Astrocyte (in vitro differentiated cells and primary cell): ENCODE results near the gene CHFR. TPM values are rescaled to one million over a fixed set of nuclear protein-coding genes. Genes with fewer than 3 reads are reported as not detected.

Source experiments
- DNase-seq: peaks from one replicate; pipeline ENCODE4 v3.0.0-alpha.2; 2010; ENCODE audit warnings: low read depth
- FAIRE-seq: peaks from 2 replicates; lab custom pipeline; 2011; peaks lifted over from hg19 to GRCh38; lab: Jason Lieb, UNC
- H2AFZ ChIP-seq: 2 replicates; pipeline ENCODE4 v1.6.0; 2012; ENCODE audit warnings: low read depth, low read length, inconsistent platforms
- H3K27ac ChIP-seq: 2 replicates; pipeline ENCODE4 v1.5.1; 2011; ENCODE audit warnings: low read depth, low read length, inconsistent platforms
- H3K27me3 ChIP-seq: 2 replicates; pipeline ENCODE4 v1.6.0; 2011; ENCODE audit warnings: low read length, inconsistent platforms; ENCODE audit not compliant: insufficient read depth
- H3K36me3 ChIP-seq: 2 replicates; pipeline ENCODE4 v1.5.1; 2011; ENCODE audit warnings: low read length, inconsistent platforms; ENCODE audit not compliant: insufficient read depth
- H3K4me1 ChIP-seq: 2 replicates; pipeline ENCODE4 v1.5.1; 2011; ENCODE audit warnings: low read length, inconsistent platforms; ENCODE audit not compliant: insufficient read depth
- H3K4me2 ChIP-seq: 2 replicates; pipeline ENCODE4 v1.6.0; 2012; ENCODE audit warnings: low read length, inconsistent platforms
- H3K4me3 ChIP-seq: 2 replicates; pipeline ENCODE4 v1.5.1; 2011; ENCODE audit warnings: low read depth, mild to moderate bottlenecking, low read length, inconsistent platforms; ENCODE audit not compliant: insufficient read depth
- H3K79me2 ChIP-seq: 2 replicates; pipeline ENCODE4 v1.6.0; 2012; ENCODE audit warnings: mild to moderate bottlenecking, low read length, inconsistent platforms; ENCODE audit not compliant: insufficient read depth
- H3K9ac ChIP-seq: 2 replicates; pipeline ENCODE4 v1.6.0; 2012; ENCODE audit warnings: mild to moderate bottlenecking, low read length, inconsistent platforms
- H3K9me3 ChIP-seq: 2 replicates; pipeline ENCODE4 v1.5.1; 2012; ENCODE audit warnings: low read depth, mild to moderate bottlenecking, low read length, inconsistent platforms; ENCODE audit not compliant: insufficient read depth
- H4K20me1 ChIP-seq: 2 replicates; pipeline ENCODE4 v1.6.0; 2012; ENCODE audit warnings: low read length, inconsistent platforms; ENCODE audit not compliant: insufficient read depth
- H3K27ac Mint-ChIP-seq: one replicate; pipeline ENCODE4 v1.8.0; 2021; ENCODE audit warnings: mild to moderate bottlenecking, mixed read lengths; ENCODE audit not compliant: unreplicated experiment
- H3K27me3 Mint-ChIP-seq: one replicate; pipeline ENCODE4 v1.8.0; 2021; ENCODE audit warnings: low read depth, mixed read lengths; ENCODE audit not compliant: unreplicated experiment
- H3K36me3 Mint-ChIP-seq: one replicate; pipeline ENCODE4 v1.8.0; 2021; ENCODE audit warnings: low read depth, mixed read lengths; ENCODE audit not compliant: unreplicated experiment
- H3K4me1 Mint-ChIP-seq: one replicate; pipeline ENCODE4 v1.8.0; 2021; ENCODE audit warnings: low read depth, mixed read lengths; ENCODE audit not compliant: unreplicated experiment
- H3K4me3 Mint-ChIP-seq: one replicate; pipeline ENCODE4 v1.8.0; 2021; ENCODE audit warnings: mild to moderate bottlenecking, moderate library complexity, mixed read lengths; ENCODE audit not compliant: unreplicated experiment
- H3K9me3 Mint-ChIP-seq: one replicate; pipeline ENCODE4 v1.8.0; 2021; ENCODE audit warnings: mild to moderate bottlenecking, mixed read lengths; ENCODE audit not compliant: unreplicated experiment
- EZH2 ChIP-seq: IDR thresholded peaks from 2 replicates; pipeline ENCODE4 v1.6.1; 2012; ENCODE audit warnings: mild to moderate bottlenecking, low read length, inconsistent platforms; ENCODE audit not compliant: insufficient read depth
- total RNA-seq: library from RNA; stranded (reverse); gene quantifications from 2 replicates; pipeline ENCODE4 v1.2.1, GENCODE V29; 2021
- TF ChIP-seq, protein P1 (sequence below): IDR thresholded peaks from 2 replicates; pipeline ENCODE4 v1.5.1; 2011; ENCODE audit warnings: low read depth, mild to moderate bottlenecking, inconsistent platforms, low read length, moderate library complexity; ENCODE audit not compliant: insufficient read depth

The CHFR gene
- total RNA-seq, 1 donor from 2014 or later: 66.6 TPM

DNA sequence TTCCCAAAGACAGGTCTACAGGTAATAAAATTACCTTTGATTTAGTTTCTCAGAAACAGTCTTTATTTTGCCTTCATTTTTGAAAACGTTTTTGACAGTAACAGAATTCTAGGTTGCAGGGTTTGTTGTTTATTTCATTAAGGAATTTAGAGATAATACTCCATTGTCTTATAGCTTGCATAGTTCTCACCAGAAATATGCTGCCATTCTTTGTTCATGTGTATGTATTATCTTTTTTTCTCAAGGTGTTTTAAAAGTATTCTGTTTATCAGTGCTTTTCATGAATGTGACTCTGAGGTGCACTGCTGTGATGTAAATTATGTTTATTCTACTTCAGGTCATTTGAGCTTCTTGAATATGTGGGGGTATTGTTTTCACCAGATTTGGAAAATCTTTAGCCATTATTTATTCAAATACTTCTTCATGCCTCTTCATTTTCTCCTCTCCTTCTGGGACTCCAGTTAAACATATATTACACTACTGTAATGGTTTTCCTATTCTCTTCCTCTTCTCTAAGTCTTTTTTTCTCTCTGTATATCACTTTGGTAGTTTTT, 36.0 kb upstream of the CHFR start:
- Histone ChIP-seq H3K9me3 (peaks cover 56% of the 10 kb centered on the region), H3K4me1 (no peaks in the 10 kb centered on the region), H3K4me3 (no peak overlapping the region), H3K27ac (no peak overlapping the region), H3K79me2 (no peaks in the 10 kb centered on the region), H4K20me1 (no peaks in the 10 kb centered on the region), H3K27me3 (no peaks in the 10 kb centered on the region), H3K9ac (no peak overlapping the region), H2AFZ (no peak overlapping the region), H3K36me3 (no peaks in the 10 kb centered on the region), H3K4me2 (no peak overlapping the region)
- Mint-ChIP-seq H3K4me3 (no peak overlapping the region), H3K9me3 (peaks cover 85% of the 10 kb centered on the region), H3K4me1 (no peaks in the 10 kb centered on the region), H3K27ac (no peak overlapping the region), H3K36me3 (peaks cover 74% of the 10 kb centered on the region), H3K27me3 (no peaks in the 10 kb centered on the region)
- no peak for TF ChIP-seq EZH2
- TF ChIP-seq, protein P1, sequence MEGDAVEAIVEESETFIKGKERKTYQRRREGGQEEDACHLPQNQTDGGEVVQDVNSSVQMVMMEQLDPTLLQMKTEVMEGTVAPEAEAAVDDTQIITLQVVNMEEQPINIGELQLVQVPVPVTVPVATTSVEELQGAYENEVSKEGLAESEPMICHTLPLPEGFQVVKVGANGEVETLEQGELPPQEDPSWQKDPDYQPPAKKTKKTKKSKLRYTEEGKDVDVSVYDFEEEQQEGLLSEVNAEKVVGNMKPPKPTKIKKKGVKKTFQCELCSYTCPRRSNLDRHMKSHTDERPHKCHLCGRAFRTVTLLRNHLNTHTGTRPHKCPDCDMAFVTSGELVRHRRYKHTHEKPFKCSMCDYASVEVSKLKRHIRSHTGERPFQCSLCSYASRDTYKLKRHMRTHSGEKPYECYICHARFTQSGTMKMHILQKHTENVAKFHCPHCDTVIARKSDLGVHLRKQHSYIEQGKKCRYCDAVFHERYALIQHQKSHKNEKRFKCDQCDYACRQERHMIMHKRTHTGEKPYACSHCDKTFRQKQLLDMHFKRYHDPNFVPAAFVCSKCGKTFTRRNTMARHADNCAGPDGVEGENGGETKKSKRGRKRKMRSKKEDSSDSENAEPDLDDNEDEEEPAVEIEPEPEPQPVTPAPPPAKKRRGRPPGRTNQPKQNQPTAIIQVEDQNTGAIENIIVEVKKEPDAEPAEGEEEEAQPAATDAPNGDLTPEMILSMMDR: no peak
- DNase-seq: no peak
- FAIRE-seq: no peak

DNA sequence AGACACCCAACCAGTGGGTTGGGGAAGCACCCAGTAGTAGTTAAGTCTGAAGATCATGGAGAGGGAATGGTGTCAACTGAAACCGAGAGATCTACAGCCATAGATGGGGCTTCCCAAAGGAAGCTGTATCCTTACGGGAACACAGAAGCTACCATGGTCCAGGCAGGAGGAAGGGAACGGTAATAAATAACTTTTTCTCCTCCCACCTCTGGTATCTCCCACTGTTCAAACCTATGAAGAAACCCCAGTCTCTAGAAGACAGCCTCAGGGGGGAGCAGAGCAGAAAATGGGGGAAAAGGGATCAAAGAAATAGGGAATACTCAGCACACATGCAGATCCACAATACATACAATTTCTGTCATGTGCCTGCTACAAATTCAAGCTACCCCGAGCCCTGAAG, 35.3 kb upstream of the CHFR start:
- Histone ChIP-seq H3K4me1 (no peaks in the 10 kb centered on the region), H4K20me1 (no peaks in the 10 kb centered on the region), H3K36me3 (no peaks in the 10 kb centered on the region), H3K79me2 (no peaks in the 10 kb centered on the region), H3K27me3 (no peaks in the 10 kb centered on the region), H3K9me3 (peaks cover 59% of the 10 kb centered on the region), H2AFZ (no peak overlapping the region), H3K4me2 (no peak overlapping the region), H3K9ac (no peak overlapping the region), H3K4me3 (no peak overlapping the region), H3K27ac (no peak overlapping the region)
- Mint-ChIP-seq H3K27ac (no peak overlapping the region), H3K4me1 (no peaks in the 10 kb centered on the region), H3K27me3 (no peaks in the 10 kb centered on the region), H3K9me3 (peaks cover 89% of the 10 kb centered on the region), H3K4me3 (no peak overlapping the region), H3K36me3 (peaks cover 76% of the 10 kb centered on the region)
- FAIRE-seq (no peak), DNase-seq (no peak)
- TF ChIP-seq EZH2: no peak
- TF ChIP-seq, protein P1: no peak

DNA sequence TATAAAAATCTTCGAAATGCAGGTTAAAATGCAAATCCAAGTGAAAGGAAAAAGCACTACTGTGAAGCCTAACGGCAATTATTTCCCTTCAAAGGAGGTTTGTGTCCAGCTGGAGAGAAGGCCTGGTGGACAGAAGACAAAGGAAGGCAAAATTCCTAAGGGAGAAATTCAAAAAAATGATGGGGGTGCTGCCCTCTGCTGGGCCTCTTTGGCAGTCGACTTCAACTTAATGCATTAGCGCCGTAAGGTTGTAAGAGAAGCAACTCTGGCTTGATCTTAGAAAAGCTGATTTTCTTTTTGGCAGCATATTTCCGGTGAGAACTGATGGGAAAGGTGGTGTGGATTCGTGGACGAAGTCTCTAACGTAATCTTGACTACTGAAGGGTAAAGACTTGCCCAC, 34.3 kb upstream of the CHFR start:
- Histone ChIP-seq H3K4me2 (no peak overlapping the region), H3K4me3 (no peak overlapping the region), H3K9ac (no peak overlapping the region), H3K36me3 (no peaks in the 10 kb centered on the region), H2AFZ (no peak overlapping the region), H4K20me1 (no peaks in the 10 kb centered on the region), H3K27ac (no peak overlapping the region), H3K27me3 (no peaks in the 10 kb centered on the region), H3K79me2 (no peaks in the 10 kb centered on the region), H3K4me1 (no peaks in the 10 kb centered on the region), H3K9me3 (peaks cover 56% of the 10 kb centered on the region)
- H3K4me1 Mint-ChIP-seq: no peaks in the 10 kb centered on the region
- FAIRE-seq (no peak), DNase-seq (no peak)
- peaks cover 88% of the 10 kb centered on the region for H3K9me3 Mint-ChIP-seq
- no peaks in the 10 kb centered on the region for H3K27me3 Mint-ChIP-seq
- TF ChIP-seq, protein P1: no peak
- TF ChIP-seq EZH2: no peak
- H3K27ac Mint-ChIP-seq: no peak overlapping the region
- H3K36me3 Mint-ChIP-seq: peaks cover 72% of the 10 kb centered on the region
- no peak overlapping the region for H3K4me3 Mint-ChIP-seq
